ENCODE data around the gene DEFB115.
A peak's percentile ranks its signal among the peaks of the same experiment; 100 is the strongest.

Gene DEFB115

DNA sequence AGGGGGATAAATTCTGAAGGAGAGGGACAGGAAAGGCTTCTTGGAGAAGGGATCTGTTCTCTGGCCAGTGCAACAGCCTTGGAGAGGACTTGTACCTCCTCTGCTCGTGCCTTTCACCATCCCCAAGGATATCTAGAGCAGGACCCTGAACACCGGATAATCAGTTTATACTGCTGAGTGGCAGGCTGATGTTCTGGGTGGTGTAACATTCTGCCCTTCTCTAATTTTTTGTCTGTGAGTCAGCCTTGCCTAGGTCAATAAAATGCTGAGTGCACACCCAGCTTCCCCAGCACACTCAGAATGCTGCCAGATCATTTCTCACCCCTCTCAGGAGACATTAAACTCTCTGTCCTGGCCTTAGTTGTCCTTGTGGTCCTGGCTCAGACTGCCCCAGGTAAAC is at the start of gene DEFB115:
Gene DEFB115 (plus strand): TSS at position 301 of the 400 bp plus-strand sequence. CDS start 0 bp downstream, at position 301.
- H3K4me3 ChIP-seq (ENCODE audit: low read depth, low read length) = no peak within 1 kb of the TSS
- no peak for TF ChIP-seq CTCF (IDR thresholded peaks at IDR 0.05; ENCODE audit: control insufficient read depth, extremely low read depth, insufficient read depth)
- no peak for DNase-seq (ENCODE audit: low read depth)

DNA sequence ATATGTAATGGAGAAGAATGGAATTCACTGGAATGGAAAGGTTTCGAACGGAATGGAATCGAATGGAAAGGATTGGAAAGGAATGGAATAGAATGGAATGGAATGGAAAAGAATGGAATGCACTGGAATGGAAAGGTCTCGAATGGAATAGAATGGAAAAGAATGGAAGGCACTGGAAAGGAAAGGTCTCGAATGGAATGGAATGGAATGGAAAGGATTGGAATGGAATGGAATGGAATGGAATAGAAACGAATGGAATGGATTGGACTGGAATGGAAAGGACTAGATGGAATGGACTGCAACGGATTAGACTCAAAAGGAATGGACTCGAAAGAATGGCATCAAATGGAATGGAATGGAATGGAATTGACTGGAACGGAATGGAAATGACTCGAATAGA is 20.5 kb upstream of the DEFB115 start:
- no peak for TF ChIP-seq CTCF (IDR thresholded peaks at IDR 0.05; ENCODE audit: control insufficient read depth, extremely low read depth, insufficient read depth)
- H3K4me3 ChIP-seq (ENCODE audit: low read depth, low read length) = no peak overlapping the region
- no peak for DNase-seq (ENCODE audit: low read depth)

DNA sequence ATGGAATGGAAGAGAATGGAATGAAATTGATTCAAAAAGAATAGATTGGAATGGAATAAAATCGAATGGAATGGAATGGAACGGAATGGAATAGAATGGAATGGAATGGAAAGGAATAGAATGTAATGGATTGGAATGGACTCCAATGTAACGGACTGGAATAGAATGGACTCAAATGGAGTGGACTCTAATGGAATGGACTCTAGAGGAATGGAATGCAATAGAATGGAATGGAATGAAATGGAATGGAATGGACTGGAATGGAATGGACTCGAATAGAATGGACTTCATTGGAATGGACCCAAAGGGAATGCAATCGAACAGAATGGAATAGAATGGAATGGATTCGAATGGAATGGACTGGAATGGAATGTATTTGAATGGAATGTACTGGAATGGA is 19.7 kb upstream of the DEFB115 start:
- no peak for TF ChIP-seq CTCF (IDR thresholded peaks at IDR 0.05; ENCODE audit: control insufficient read depth, extremely low read depth, insufficient read depth)
- no peak overlapping the region for H3K4me3 ChIP-seq (ENCODE audit: low read depth, low read length)
- DNase-seq (ENCODE audit: low read depth) = no peak

- no peak for TF ChIP-seq CTCF (IDR thresholded peaks at IDR 0.05; ENCODE audit: control insufficient read depth, extremely low read depth, insufficient read depth)
- no peak for DNase-seq (ENCODE audit: low read depth)
- H3K4me3 ChIP-seq (ENCODE audit: low read depth, low read length) = no peak overlapping the region
These were observed 18.3 kb upstream of the DEFB115 start for GRCh38 chr20:31239139-31239538.

- no peak for TF ChIP-seq CTCF (IDR thresholded peaks at IDR 0.05; ENCODE audit: control insufficient read depth, extremely low read depth, insufficient read depth)
- no peak for DNase-seq (ENCODE audit: low read depth)
- no peak overlapping the region for H3K4me3 ChIP-seq (ENCODE audit: low read depth, low read length)
These were observed 505 bp upstream of the DEFB115 start for GRCh38 chr20:31256959-31257358.

GRCh38 chr20:31260326-31260932 is 3.0 kb downstream of the DEFB115 start:
- TF ChIP-seq CTCF (IDR thresholded peaks at IDR 0.05; ENCODE audit: control insufficient read depth, extremely low read depth, insufficient read depth) = peak; percentile 78
- DNase-seq (ENCODE audit: low read depth) = peak; percentile 13
- H3K4me3 ChIP-seq (ENCODE audit: low read depth, low read length) = no peak overlapping the region

DNA sequence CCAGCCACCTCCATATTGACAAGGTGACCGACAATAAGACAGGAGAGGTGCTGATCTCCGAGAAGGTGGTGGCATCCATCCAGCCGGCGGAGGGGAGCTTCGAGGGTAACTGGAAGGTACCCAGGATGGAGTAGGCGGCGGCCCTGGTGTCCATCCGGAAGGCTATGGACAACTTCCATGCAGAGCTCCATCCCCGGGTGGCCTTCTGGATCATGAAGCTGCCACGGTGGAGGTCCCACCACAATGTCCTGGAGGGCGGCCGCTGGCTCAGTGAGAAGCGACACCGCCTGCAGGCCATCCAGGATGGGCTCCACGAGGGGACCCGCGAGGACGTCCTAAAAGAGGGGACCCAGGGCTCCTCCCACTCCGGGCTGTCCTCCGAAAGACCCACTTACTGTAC is 17.0 kb downstream of the DEFB115 start:
- TF ChIP-seq CTCF (IDR thresholded peaks at IDR 0.05; ENCODE audit: control insufficient read depth, extremely low read depth, insufficient read depth) = no peak
- DNase-seq (ENCODE audit: low read depth) = no peak
- H3K4me3 ChIP-seq (ENCODE audit: low read depth, low read length) = no peak overlapping the region
